Renal cortex interstitium (tissue), 15 donors: Measurements from ENCODE around the gene FBXL12. TPM values are rescaled to one million over a fixed set of nuclear protein-coding genes. Genes with fewer than 3 reads are reported as not detected.

Source experiments
- DNase-seq, 11 donors: peaks; one replicate each; pipeline ENCODE4 v3.0.0-alpha.2; 2013; ENCODE audit warnings: low read depth in 9 of 11, low spot score in 4 of 11; ENCODE audit errors: extremely low read depth in 1 of 11
- long read RNA-seq, 16 experiments: transcript quantifications; one replicate each; lab custom pipeline, GENCODE V29; 2026
- polyA plus RNA-seq, 3 donors: library from polyadenylated mRNA; unstranded; fragments of 120-200 nt; gene quantifications; one replicate each; pipeline ENCODE4 v1.2.1, GENCODE V29; 2013; ENCODE audit not compliant: insufficient read length in 3 of 3

Gene FBXL12, protein sequence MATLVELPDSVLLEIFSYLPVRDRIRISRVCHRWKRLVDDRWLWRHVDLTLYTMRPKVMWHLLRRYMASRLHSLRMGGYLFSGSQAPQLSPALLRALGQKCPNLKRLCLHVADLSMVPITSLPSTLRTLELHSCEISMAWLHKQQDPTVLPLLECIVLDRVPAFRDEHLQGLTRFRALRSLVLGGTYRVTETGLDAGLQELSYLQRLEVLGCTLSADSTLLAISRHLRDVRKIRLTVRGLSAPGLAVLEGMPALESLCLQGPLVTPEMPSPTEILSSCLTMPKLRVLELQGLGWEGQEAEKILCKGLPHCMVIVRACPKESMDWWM
- polyA plus RNA-seq, result 10 to 100 TPM; 26.6 to 35.3 (median 29.2) TPM
- long read RNA-seq, donor 1, transcript FBXL12-201 (3 exons, 1,852 nt), result major isoform, 14 of 19 reads
- long read RNA-seq, donor 1, partial matches to known transcripts, result 0 of 19 reads
- long read RNA-seq, donor 1, other reads (novel, unspliced or antisense), result 0 of 19 reads
- long read RNA-seq, donor 2, transcript FBXL12-201 (3 exons, 1,852 nt), result major isoform, 8 of 673 reads
- long read RNA-seq, donor 2, partial matches to known transcripts, result 241 of 673 reads
- long read RNA-seq, donor 2, other reads (novel, unspliced or antisense), result 417 of 673 reads
- long read RNA-seq, donor 3, transcript FBXL12-201 (3 exons, 1,852 nt), result major isoform, 14 of 982 reads
- long read RNA-seq, donor 3, partial matches to known transcripts, result 872 of 982 reads
- long read RNA-seq, donor 3, other reads (novel, unspliced or antisense), result 89 of 982 reads
- long read RNA-seq, donor 4, transcript FBXL12-201 (3 exons, 1,852 nt), result major isoform, 7 of 11 reads
- long read RNA-seq, donor 4, partial matches to known transcripts, result 0 of 11 reads
- long read RNA-seq, donor 4, other reads (novel, unspliced or antisense), result 0 of 11 reads
- long read RNA-seq, donor 5, result 0 reads
- long read RNA-seq, donor 6, transcript FBXL12-201 (3 exons, 1,852 nt), result major isoform, 8 of 13 reads
- long read RNA-seq, donor 6, partial matches to known transcripts, result 0 of 13 reads
- long read RNA-seq, donor 6, other reads (novel, unspliced or antisense), result 0 of 13 reads
- long read RNA-seq, donor 7, transcript FBXL12-201 (3 exons, 1,852 nt), result major isoform, 9 of 118 reads
- long read RNA-seq, donor 7, partial matches to known transcripts, result 103 of 118 reads
- long read RNA-seq, donor 7, other reads (novel, unspliced or antisense), result 0 of 118 reads
- long read RNA-seq, donor 8, result 0 reads
- long read RNA-seq, donor 9, transcript FBXL12-201 (3 exons, 1,852 nt), result major isoform, 14 of 21 reads
- long read RNA-seq, donor 9, partial matches to known transcripts, result 0 of 21 reads
- long read RNA-seq, donor 9, other reads (novel, unspliced or antisense), result 0 of 21 reads
- long read RNA-seq, donor 10, transcript FBXL12-201 (3 exons, 1,852 nt), result major isoform, 14 of 903 reads
- long read RNA-seq, donor 10, partial matches to known transcripts, result 804 of 903 reads
- long read RNA-seq, donor 10, other reads (novel, unspliced or antisense), result 81 of 903 reads
- long read RNA-seq, donor 11, transcript FBXL12-206 (3 exons, 1,843 nt), result minor isoform, 6 of 23 reads
- long read RNA-seq, donor 11, transcript FBXL12-201 (3 exons, 1,852 nt), result major isoform, 8 of 23 reads
- long read RNA-seq, donor 11, partial matches to known transcripts, result 9 of 23 reads
- long read RNA-seq, donor 11, other reads (novel, unspliced or antisense), result 0 of 23 reads
- long read RNA-seq, donor 12, partial matches to known transcripts, result 794 of 871 reads
- long read RNA-seq, donor 12, other reads (novel, unspliced or antisense), result 70 of 871 reads
- long read RNA-seq, donor 13, result 0 reads
- long read RNA-seq, donor 14, transcript FBXL12-201 (3 exons, 1,852 nt), result major isoform, 7 of 1,043 reads
- long read RNA-seq, donor 14, transcript FBXL12-206 (3 exons, 1,843 nt), result minor isoform, 5 of 1,043 reads
- long read RNA-seq, donor 14, partial matches to known transcripts, result 233 of 1,043 reads
- long read RNA-seq, donor 14, other reads (novel, unspliced or antisense), result 796 of 1,043 reads
- long read RNA-seq, donor 15, partial matches to known transcripts, result 0 of 1 reads
- long read RNA-seq, donor 15, other reads (novel, unspliced or antisense), result 0 of 1 reads
- long read RNA-seq, donor 16, transcript FBXL12-205 (2 exons, 1,736 nt), result minor isoform, 7 of 49 reads
- long read RNA-seq, donor 16, transcript FBXL12-206 (3 exons, 1,843 nt), result minor isoform, 8 of 49 reads
- long read RNA-seq, donor 16, transcript FBXL12-201 (3 exons, 1,852 nt), result major isoform, 27 of 49 reads
- long read RNA-seq, donor 16, partial matches to known transcripts, result 0 of 49 reads
- long read RNA-seq, donor 16, other reads (novel, unspliced or antisense), result 0 of 49 reads

DNA sequence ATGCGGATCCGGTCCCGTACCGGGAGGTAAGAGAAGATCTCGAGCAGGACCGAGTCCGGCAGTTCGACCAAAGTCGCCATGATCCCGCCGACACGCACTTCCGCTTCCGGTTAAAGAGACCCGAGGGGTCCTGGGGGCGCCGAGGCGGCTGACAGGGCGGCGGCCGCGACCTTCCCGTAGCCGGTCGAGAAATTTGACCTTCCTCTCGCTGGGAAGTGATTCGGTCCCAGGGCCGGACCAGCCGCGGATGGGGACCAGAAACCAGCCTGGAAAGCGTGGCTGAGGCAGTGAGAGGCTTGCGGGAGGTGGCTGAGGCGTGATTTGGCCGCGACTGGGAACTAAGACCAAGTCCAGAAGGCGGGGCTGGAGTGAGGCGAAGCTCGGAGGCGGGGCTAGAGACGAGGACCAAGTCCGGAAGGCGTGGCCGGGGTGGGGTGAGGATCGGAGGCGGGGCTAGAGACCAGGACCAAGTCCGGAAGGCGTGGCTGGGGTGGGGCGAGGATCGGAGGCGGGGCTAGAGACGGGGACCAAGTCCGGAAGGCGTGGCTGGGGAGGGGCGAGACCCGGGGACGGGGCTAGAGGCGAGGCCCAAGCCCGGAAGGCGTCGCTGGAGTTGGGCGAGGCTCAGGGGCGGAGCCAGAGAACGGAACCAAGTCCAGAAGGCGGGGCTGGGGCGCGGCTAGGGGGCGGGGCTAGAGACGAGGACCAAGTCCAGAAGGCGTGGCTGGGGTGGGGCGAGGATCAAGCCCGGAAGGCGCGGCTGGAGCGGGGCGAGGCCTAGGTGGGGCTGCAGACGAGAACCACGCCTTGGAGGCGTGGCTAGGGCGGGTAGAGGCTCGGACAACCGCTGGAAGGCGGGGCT lies at the start of gene FBXL12:
FBXL12 (minus strand) TSS at position 346 of the 862 bp plus-strand sequence; CDS start at position 80, 266 bp downstream.
- DNase-seq, result peak; percentile 98 to 100 (median 100)

GRCh38 chr19:9865732-9866501 lies 47.0 kb upstream of the FBXL12 start:
- no peak for DNase-seq

DNA sequence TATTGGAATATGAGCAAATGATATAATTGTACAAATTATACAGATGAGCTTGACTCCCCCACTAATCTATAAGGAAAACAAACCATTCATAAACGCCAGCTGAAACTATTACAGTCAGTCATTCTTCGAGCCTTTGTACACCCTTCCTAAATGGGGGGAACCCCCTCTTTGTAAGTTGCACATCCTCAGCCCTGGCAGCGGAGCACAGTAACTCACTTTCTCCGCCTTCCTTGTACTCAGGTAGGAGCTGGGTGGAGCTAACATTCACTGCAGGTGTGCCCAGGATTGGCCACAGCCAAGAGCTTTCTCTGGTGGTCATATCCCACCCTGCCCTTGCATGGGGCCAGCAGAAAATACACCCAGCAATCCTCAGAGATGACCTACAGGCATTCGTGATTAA lies 44.9 kb upstream of the FBXL12 start:
- no peak for DNase-seq

DNA sequence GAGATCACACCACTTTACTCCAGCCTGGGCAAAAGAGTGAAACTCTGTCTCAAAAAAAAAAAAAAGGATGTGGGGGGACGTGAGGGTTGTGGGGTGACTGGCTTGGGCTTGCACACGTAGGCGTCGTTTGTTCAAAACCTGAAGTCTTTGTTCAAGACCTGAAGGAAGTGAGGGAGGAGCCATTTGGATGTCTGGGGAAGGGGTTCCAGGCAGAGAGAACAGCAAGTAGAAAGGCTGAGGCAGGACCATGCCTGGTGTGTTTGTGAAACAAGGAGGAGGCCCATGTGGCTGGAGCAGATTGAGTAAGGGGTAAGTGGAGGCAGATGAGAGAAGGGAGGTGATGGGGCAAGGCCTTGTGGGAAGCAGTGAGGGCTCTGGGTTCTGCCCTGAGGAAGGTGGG lies 44.1 kb upstream of the FBXL12 start:
- no peak for DNase-seq

GRCh38 chr19:9861503-9861902 lies 42.6 kb upstream of the FBXL12 start:
- no peak for DNase-seq

- no peak for DNase-seq
These were observed 41.5 kb upstream of the FBXL12 start for GRCh38 chr19:9860407-9860806.

DNA sequence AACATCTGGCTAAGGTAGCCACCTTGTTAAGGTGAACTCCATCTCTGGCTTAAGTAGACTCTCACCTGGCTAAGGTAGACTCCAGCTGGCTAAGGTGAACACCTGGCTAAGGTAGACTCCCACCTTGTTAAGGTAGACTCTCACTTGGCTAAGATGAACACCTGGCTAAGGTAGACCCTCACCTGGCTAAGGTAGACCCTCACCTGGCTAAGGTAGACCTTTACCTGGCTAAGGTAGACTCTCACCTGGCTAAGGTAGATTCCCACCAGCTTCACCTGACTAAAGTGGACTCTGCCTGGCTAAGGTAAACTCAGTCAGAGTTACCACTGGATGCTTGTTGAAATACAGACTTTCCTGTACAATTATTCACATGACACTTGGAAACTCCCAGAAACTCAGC lies 39.9 kb upstream of the FBXL12 start:
- no peak for DNase-seq

DNA sequence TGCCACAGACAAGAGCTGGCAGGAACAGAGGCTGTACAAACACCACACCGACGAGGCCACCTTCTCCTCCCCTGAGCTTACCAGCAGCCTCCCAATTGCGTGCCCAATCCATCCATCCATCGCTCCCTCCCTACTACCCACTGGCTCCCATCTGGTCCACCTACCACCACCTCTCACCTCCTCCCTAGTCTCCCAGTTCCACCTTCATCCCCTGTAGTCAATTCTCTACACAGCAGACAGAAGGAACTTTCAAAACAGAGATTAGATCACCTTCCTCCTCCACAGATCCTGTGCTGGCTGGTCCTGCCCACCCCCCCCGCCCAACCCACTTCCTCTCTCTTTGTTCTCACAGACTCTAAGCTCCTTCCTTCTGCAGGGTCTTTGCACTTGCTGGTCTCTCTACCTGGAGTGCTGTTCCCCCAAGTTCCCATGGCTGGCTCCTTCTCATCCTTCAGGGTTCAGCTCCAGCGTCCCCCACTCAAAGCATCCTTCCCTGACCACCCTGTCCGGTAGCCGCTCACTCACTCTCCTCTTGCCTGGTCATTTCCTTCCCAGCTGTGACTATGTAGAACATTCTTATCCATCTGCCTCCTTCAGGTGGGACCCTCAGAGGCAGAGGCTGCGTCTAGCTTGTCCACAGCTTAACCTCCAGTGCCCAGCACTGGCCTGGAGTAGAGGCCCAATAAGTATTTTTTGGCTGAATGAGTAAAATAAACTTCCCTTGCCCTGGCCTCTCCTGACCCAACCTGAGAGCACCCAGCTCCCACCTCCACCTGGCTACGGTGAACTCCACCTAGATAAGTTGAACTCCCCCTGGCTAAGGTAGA lies 39.3 kb upstream of the FBXL12 start:
- DNase-seq, result no peak

GRCh38 chr19:9857076-9857721 lies 38.3 kb upstream of the FBXL12 start:
- DNase-seq, result no peak

- no peak for DNase-seq
These were observed 37.7 kb upstream of the FBXL12 start for GRCh38 chr19:9856609-9857008.

GRCh38 chr19:9854282-9854846 lies 35.5 kb upstream of the FBXL12 start:
- DNase-seq, result no peak

DNA sequence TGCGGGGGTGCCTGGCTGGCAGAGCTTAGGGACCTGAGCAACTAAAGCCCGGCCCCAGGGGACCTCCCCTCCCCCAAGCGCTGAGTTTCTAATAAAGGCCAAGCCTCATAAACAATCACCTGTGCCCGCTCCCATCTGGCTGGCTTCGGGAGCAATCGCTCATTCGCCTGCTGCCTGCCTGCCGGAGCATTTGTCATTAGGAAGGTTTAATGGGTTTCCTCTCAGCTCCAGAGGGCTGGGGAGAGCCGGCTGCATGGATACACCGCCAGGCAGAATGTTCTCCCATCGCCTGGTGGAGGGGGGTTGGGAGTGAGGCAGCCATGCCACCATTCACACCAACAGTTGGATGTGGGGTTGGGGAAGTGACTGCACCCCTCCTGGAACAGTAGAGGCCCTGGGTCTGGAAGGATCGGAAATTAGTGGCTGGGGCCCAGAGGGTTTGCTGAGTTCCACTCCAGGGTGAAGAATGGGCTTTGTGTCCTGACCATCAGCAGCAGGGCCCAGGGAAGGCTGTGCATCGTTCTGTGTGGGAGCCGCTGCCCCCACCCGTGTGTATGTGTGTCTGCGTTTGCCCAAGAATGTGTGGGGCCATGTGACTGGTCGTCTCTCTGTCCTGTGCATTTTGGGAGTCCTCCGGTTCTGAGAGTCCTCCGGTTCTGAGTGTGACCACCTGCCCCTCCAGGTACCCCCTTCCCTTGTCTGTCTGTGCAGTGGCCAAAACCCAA lies 31.5 kb upstream of the FBXL12 start:
- peak in 8 of 11 donors; percentile 16 to 73 (median 52) for DNase-seq

GRCh38 chr19:9849791-9850190 lies 30.9 kb upstream of the FBXL12 start:
- no peak for DNase-seq
